ENCODE data around the gene OR4K15.
"Not testable (repeated sequence)": the region's sequence is repeated elsewhere in the genome, so short reads cannot be mapped to it uniquely, and the experiment has no call there.

OR4K15 gene

GRCh38 chr14:19975291-19975690, at the start of gene OR4K15:
Gene OR4K15 (plus strand): TSS chr14:19975591. CDS start chr14:19975591, 0 bp downstream.
- no peak for DNase-seq (ENCODE audit: low read depth)

DNA sequence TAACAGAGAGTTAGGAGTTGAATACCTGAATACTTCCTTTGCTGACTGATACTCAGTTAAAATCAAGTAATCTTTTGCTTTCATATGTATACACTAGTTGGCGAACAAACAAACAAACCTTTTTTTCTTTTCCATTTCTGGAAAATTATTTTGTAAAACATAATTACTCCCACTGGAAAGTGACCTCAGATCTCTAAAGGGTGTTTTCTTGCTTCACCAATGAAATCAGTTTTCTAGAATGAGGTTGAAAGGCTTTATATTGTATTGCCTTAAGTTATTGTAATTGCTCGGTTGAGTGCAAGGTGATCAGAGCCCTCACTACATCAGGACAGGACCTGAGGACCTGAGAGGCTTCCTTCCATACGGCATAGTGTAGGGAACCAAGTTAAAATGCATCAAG, 44.8 kb upstream of the OR4K15 start, which contains the start of gene OR4K1:
Gene OR4K1, plus strand, starts transcription at position 301 of the 400 bp plus-strand sequence. CDS start 4,750 bp downstream, outside the sequence.
- no peak for DNase-seq (ENCODE audit: low read depth)

DNA sequence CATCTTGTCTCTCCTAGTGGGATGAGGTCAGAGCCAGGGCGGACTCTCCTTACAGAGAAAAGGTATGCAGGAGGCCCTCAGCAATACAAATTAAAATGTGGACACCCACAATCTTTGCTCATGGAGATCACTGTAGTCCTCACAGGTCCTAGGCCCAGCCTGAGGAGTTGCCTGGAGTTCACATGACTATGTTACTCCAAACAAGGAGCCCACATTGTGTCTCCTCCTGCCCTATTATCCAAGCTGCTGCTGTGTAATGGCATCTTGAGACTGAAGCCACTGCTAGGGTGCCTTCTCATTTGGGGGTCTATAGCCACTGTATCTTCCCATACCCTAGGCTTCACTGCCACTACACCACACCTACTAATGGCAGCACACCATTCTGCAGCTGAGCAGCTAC, 33.7 kb upstream of the OR4K15 start:
- no peak for DNase-seq (ENCODE audit: low read depth)

GRCh38 chr14:19947413-19948090, 27.8 kb upstream of the OR4K15 start:
- no peak for DNase-seq (ENCODE audit: low read depth)

DNA sequence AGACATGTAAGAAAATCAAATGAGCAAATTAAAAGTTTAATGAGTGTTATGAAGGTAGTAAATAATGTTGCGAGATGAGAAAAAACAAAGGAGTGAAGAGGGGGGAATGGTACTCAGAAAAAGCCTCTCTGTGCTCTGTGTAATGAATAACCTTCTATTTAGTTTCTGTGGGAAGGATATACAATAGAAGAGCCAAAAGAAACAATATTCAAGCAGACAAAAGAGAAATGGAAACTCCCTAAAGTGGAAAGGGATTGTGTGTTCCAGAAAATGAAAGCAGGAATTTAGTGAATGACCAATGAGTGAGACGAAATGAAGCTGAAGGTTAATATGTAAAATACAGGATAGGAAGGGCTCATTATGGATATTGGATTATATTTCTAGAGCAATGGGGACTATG, 26.2 kb upstream of the OR4K15 start:
- no peak for DNase-seq (ENCODE audit: low read depth)

GRCh38 chr14:19969735-19970134, 5.7 kb upstream of the OR4K15 start:
- DNase-seq (ENCODE audit: low read depth): not testable (repeated sequence)

DNA sequence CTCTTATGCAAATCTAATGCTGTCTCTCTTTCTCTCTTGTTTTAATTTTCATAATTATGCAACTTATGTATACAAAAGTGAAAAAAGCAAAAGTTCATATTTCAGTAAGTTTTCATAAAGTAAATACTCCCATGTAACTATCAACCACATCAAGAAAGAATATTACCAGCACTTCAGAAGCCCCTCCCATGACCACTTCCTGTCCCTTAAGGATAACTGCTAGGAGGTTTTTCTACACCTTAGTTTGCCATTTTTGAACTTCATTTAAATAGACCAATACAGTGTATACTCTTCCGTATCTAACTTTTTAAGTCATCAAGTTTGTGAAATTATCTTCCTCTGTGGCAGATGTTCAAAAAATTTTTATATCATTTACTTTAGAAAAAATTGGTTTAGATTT, 547 bp upstream of the OR4K15 start:
- no peak for DNase-seq (ENCODE audit: low read depth)

GRCh38 chr14:19993438-19993837, 18.0 kb downstream of the OR4K15 start:
- no peak for DNase-seq (ENCODE audit: low read depth)

DNA sequence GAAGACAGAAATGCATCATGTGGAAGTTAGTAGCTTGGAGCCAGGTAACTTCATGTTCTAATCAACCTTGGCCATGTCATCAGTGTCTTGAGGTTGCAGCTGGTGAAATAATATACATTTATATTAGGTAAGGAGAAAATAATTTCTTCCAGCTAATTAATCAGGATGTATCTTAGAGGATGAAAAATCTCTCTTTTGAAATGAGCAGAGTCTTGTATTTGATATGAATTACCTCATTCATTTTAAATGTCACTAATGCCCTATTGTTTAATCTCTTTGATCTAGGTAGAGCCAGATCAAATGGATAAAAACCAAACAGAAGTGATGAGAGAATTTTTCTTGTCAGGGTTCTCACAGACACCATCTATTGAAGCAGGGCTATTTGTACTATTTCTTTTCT, 26.5 kb downstream of the OR4K15 start, which contains the start of gene OR4Q2:
Gene OR4Q2, plus strand, starts transcription at position 301 of the 400 bp plus-strand sequence.
- no peak for DNase-seq (ENCODE audit: low read depth)

DNA sequence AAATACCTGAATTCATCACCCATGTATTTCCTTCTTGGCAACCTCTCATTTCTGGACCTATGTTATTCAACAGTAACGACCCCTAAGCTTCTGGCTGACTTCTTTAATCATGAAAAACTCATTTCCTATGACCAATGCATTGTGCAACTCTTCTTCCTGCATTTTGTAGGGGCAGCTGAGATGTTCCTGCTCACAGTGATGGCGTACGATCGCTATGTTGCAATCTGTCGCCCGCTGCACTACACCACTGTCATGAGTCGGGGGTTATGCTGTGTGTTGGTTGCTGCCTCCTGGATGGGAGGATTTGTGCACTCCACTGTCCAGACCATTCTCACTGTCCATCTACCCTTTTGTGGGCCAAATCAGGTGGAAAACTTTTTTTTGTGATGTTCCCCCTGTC, 26.9 kb downstream of the OR4K15 start:
- DNase-seq (ENCODE audit: low read depth): no peak

- no peak for DNase-seq (ENCODE audit: low read depth)
These were observed 32.8 kb downstream of the OR4K15 start for GRCh38 chr14:20008156-20008555.

- DNase-seq (ENCODE audit: low read depth): no peak
These were observed 44.0 kb downstream of the OR4K15 start, which contains the start of gene OR4K14 for GRCh38 chr14:20019257-20019865. Gene OR4K14 (minus strand): TSS chr14:20019307. CDS start chr14:20015193, 4,114 bp downstream.
